H1 (cell line): ENCODE measurements around the gene ANKS1B. TPM values are rescaled to one million over a fixed set of nuclear protein-coding genes. Genes with fewer than 3 reads are reported as not detected.

Source experiments
- CHD2 ChIP-seq: IDR thresholded peaks from 2 replicates; pipeline ENCODE4 v1.6.1; 2012; ENCODE audit warnings: low read length, improper control_type of control experiment
- SP1 ChIP-seq: IDR thresholded peaks from 2 replicates; pipeline ENCODE4 v1.6.1; 2011; ENCODE audit warnings: low read depth, low read length
- polyA plus RNA-seq, 7 experiments: library from polyadenylated mRNA; depleted of rRNA in 3 of 7; stranded (reverse) in 5 of 7; unstranded in 2 of 7; fragments of >200 nt in 5 of 7; fragments of 200-250 nt in 2 of 7; gene quantifications; 1 replicate in 5 of 7; 2 replicates in 1 of 7; 4 replicates in 1 of 7; pipeline versions ENCODE4 v1.2.1 to v1.2.3, GENCODE V29; 2011 to 2013; ENCODE audit warnings: missing spikeins in 2 of 7, mixed read lengths in 2 of 7
- total RNA-seq: library from RNA; stranded (reverse); fragmentation: NEBNext Ultra II Directional; extraction: Animal tissue kit (Norgen Biotek cat#: 25700); gene quantifications from 2 replicates; pipeline ENCODE4 v1.2.1, GENCODE V29; 2021

Gene ANKS1B
- total and polyA plus RNA-seq, 2 of the 8 experiments (the other 6 are each of a cell fraction or from before 2014, with no cell fraction given): 2.7 to 6.1 TPM

- TF ChIP-seq SP1 (peak; percentile 81), CHD2 (peak; percentile 42; the same call in 1 of the 2 replicates)
Observed at GRCh38 chr12:99237907-99238538, 746.7 kb downstream of the ANKS1B start (continued).
